ENCODE measurements around the gene ZNF273. TPM values are rescaled to one million over a fixed set of nuclear protein-coding genes. Genes with fewer than 3 reads are reported as not detected.
"Not testable (repeated sequence)": the region's sequence is repeated elsewhere in the genome, so short reads cannot be mapped to it uniquely, and the experiment has no call there.

Gene ZNF273
- total and polyA plus RNA-seq, 4 donors, result 3.0 to 15.7 (median 8.7) TPM

DNA sequence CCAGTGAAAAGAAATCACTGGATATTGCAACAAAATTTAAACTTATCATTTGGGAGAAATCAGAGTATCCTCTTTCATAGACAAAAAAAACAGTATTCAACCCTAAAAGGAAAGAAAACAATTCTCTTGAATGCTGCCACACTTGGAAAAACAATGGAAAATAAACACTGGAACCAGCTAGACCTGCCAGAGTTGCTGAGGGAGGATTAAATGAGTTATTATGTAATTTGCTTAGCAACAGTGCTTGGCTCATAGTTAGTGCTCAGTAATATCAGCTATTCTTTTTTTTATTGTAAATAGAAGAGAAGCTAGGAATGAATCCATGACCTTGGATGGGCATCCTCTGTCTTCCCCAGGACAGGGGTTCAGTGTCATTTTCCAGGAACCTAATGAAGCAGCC is 11.0 kb upstream of the ZNF273 start:
- Histone ChIP-seq H3K27ac (ENCODE audit: low read depth in 1 of 2, low read length in 1 of 2) (no peak overlapping the region), H3K9me3 (ENCODE audit: control insufficient read depth in 4 of 4, insufficient read depth in 3 of 4, low read length in 3 of 4) (no peaks in the 10 kb centered on the region), H3K4me1 (ENCODE audit: control insufficient read depth in 5 of 5, insufficient read depth in 5 of 5, low read length in 5 of 5) (peaks cover 0 to 17% (median 0%) of the 10 kb centered on the region in 5 donors), H3K9ac (ENCODE audit: insufficient read depth in 1 of 2, low read length in 2 of 2) (no peak overlapping the region), H3K27me3 (ENCODE audit: control insufficient read depth in 3 of 3, insufficient read depth in 3 of 3, low read length in 2 of 3) (peaks cover 0 to 44% (median 29%) of the 10 kb centered on the region in 3 donors), H3K4me3 (no peak overlapping the region), H3K36me3 (ENCODE audit: control insufficient read depth in 4 of 4, insufficient read depth in 4 of 4, low read length in 4 of 4) (no peaks in the 10 kb centered on the region)
- DNase-seq (no peak), ATAC-seq (ENCODE audit: insufficient read depth, low FRiP score) (no peak)
- TF ChIP-seq, protein P1, sequence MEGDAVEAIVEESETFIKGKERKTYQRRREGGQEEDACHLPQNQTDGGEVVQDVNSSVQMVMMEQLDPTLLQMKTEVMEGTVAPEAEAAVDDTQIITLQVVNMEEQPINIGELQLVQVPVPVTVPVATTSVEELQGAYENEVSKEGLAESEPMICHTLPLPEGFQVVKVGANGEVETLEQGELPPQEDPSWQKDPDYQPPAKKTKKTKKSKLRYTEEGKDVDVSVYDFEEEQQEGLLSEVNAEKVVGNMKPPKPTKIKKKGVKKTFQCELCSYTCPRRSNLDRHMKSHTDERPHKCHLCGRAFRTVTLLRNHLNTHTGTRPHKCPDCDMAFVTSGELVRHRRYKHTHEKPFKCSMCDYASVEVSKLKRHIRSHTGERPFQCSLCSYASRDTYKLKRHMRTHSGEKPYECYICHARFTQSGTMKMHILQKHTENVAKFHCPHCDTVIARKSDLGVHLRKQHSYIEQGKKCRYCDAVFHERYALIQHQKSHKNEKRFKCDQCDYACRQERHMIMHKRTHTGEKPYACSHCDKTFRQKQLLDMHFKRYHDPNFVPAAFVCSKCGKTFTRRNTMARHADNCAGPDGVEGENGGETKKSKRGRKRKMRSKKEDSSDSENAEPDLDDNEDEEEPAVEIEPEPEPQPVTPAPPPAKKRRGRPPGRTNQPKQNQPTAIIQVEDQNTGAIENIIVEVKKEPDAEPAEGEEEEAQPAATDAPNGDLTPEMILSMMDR (IDR thresholded peaks at IDR 0.05; ENCODE audit: control extremely low read depth, extremely low read depth), result no peak

DNA sequence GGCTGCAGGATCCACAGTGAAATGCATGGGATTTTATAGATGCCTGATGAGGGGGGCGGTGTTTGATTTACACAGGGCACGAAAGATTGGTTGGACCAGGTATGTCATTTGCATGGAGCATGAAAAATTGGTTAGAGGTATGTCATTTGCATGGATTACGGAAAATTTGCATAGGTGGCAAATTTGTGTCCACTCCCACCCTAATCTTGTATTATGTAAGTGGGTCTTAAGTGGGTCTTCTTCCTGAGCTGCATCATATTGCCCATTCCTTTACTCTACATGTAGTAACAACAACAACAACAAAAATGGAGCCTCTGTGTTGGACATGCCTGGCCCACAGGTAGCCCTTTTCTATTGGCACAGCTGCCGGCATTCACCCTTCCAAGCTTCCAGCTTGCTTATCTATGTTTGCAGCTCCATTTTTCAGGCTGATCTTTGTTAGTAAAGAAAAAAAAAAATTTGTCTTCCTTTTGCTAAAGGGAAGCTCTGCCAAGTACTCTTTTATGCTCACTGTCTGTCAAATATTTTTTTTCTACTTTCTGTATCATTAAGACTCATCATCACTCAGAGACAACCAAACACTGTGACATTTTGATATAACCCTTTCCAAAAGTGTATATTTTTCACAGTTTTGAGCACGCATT is 10.3 kb upstream of the ZNF273 start:
- no peak for DNase-seq
- Histone ChIP-seq H3K4me3 (no peak overlapping the region), H3K27ac (ENCODE audit: low read depth in 1 of 2, low read length in 1 of 2) (no peak overlapping the region), H3K27me3 (ENCODE audit: control insufficient read depth in 3 of 3, insufficient read depth in 3 of 3, low read length in 2 of 3) (peaks cover 0 to 39% (median 24%) of the 10 kb centered on the region in 3 donors), H3K9ac (ENCODE audit: insufficient read depth in 1 of 2, low read length in 2 of 2) (no peak overlapping the region), H3K9me3 (ENCODE audit: control insufficient read depth in 4 of 4, insufficient read depth in 3 of 4, low read length in 3 of 4) (no peaks in the 10 kb centered on the region), H3K36me3 (ENCODE audit: control insufficient read depth in 4 of 4, insufficient read depth in 4 of 4, low read length in 4 of 4) (no peaks in the 10 kb centered on the region), H3K4me1 (ENCODE audit: control insufficient read depth in 5 of 5, insufficient read depth in 5 of 5, low read length in 5 of 5) (peaks cover 0 to 17% (median 0%) of the 10 kb centered on the region in 5 donors)
- 84 to 93% methylated on average over 5 of the region's 5 CpGs for WGBS, 2 donors
- no peak for ATAC-seq (ENCODE audit: insufficient read depth, low FRiP score)
- TF ChIP-seq, protein P1 (IDR thresholded peaks at IDR 0.05; ENCODE audit: control extremely low read depth, extremely low read depth), result no peak

DNA sequence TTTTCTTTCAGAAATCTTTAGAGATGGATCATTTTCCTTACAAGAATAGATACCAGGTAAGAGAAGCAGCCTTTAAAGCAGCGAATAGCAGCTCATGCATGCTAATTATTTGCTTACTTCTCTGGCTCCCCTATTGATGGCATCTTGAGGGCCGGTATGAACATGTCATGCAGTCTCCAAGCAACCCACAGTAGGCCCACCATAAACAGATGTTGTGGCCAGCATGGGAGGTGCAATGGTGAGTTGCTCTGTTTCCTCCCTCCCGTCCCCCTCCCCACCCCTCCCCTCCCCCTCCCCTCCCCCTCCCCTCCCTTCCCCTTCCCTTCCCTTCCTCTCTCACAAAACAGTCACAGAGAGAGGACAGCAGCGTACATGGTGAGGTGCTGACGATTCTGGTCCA is 9.7 kb upstream of the ZNF273 start:
- no peak overlapping the region for H3K9ac ChIP-seq (ENCODE audit: insufficient read depth in 1 of 2, low read length in 2 of 2)
- peaks cover 0 to 33% (median 19%) of the 10 kb centered on the region in 3 donors for H3K27me3 ChIP-seq (ENCODE audit: control insufficient read depth in 3 of 3, insufficient read depth in 3 of 3, low read length in 2 of 3)
- peaks cover 0 to 12% (median 0%) of the 10 kb centered on the region in 5 donors for H3K4me1 ChIP-seq (ENCODE audit: control insufficient read depth in 5 of 5, insufficient read depth in 5 of 5, low read length in 5 of 5)
- WGBS, 2 donors, result 64% methylated on average over 5 of the region's 5 CpGs
- ATAC-seq (ENCODE audit: insufficient read depth, low FRiP score) (no peak), DNase-seq (no peak)
- H3K36me3 ChIP-seq (ENCODE audit: control insufficient read depth in 4 of 4, insufficient read depth in 4 of 4, low read length in 4 of 4), result no peaks in the 10 kb centered on the region
- no peak overlapping the region for H3K4me3 ChIP-seq
- no peak overlapping the region for H3K27ac ChIP-seq (ENCODE audit: low read depth in 1 of 2, low read length in 1 of 2)
- TF ChIP-seq, protein P1 (IDR thresholded peaks at IDR 0.05; ENCODE audit: control extremely low read depth, extremely low read depth), result no peak
- H3K9me3 ChIP-seq (ENCODE audit: control insufficient read depth in 4 of 4, insufficient read depth in 3 of 4, low read length in 3 of 4), result no peaks in the 10 kb centered on the region

DNA sequence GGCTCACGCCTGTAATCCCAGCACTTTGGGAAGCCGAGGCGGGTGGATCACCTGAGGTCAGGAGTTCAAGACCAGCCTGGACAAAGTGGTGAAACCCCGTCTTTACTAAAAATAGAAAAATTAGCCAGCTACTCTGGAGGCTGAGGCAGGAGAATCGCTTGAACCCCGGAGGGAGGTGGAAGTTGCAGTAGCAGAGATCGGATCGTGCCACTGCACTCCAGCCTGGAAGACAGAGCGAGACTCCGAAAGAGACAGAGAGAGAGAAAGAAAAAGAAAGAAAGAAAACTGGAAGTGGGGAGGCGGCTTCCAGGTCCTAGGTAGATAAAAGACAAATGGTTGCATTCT is 640 bp upstream of the ZNF273 start:
- 71 to 77% methylated on average over 11 of the region's 11 CpGs for WGBS, 2 donors
- ATAC-seq (ENCODE audit: insufficient read depth, low FRiP score); H3K9me3 ChIP-seq (ENCODE audit: control insufficient read depth in 4 of 4, insufficient read depth in 3 of 4, low read length in 3 of 4); H3K9ac ChIP-seq (ENCODE audit: insufficient read depth in 1 of 2, low read length in 2 of 2); H3K27ac ChIP-seq (ENCODE audit: low read depth in 1 of 2, low read length in 1 of 2); H3K27me3 ChIP-seq (ENCODE audit: control insufficient read depth in 3 of 3, insufficient read depth in 3 of 3, low read length in 2 of 3); H3K4me1 ChIP-seq (ENCODE audit: control insufficient read depth in 5 of 5, insufficient read depth in 5 of 5, low read length in 5 of 5); H3K36me3 ChIP-seq (ENCODE audit: control insufficient read depth in 4 of 4, insufficient read depth in 4 of 4, low read length in 4 of 4); H3K4me3 ChIP-seq; DNase-seq: not testable (repeated sequence)
